ENCODE data around the gene BMP7. TPM values are rescaled to one million over a fixed set of nuclear protein-coding genes. Genes with fewer than 3 reads are reported as not detected.

Gene BMP7
- 10 to 100 TPM in 1 of 4 donors, under 1 TPM in 3; under 0.01 to 13.3 (median 0.36) TPM for total RNA-seq

DNA sequence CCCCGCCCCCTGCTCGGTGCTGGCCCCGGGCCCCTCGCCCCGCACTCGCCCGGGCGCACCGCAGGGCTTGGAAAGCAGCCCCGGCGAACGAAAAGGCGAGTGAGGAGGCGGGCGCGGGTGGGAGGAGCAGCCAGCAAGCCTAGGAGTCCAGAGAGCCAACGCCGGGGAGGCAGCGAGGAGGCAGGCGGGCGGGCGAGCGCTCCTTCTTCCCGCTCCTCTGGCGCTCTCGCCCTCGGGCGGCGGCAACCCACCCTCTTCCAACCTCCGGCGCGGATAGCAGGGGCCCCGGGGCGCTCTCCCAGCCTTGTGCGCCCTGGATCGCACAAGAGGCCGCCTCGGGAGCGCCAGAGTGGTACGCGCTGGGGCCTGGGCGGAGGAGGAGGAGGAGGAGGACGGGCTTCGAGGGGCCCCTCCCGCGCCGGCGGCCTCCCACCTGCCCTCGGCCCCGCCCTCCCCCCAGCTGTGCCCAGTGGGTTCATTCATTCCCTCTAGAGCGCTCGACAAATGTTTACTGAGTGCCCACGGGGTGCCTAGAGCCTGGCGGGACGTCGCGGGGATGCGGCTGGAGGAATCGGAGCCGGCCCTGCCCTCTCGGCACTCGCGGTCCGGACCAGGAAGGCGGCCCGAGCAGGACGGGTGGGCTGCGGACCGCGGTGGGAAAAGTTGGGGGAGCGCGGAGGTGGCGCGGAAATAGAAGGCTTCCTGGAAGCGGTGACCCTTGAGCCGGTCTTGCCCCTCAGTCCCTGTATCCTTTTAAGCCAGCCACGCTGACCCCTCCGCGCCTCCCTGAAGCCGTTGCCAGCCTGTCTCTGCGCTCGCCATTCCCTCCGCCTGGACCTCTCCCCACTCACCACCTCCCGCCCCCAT, at the start of gene BMP7:
Gene BMP7, minus strand, starts transcription at position 351 of the 867 bp plus-strand sequence. CDS start 519 bp downstream, outside the sequence.
- Histone ChIP-seq H3K4me3 (peak within 1 kb of the TSS; percentile 2 to 3), H3K9me3 (no peaks in the 10 kb centered on the region), H3K4me1 (peaks cover 0 to 16% of the 10 kb centered on the region in 2 donors), H3K27me3 (peaks cover 8 to 25% of the 10 kb centered on the region in 2 donors), H3K27ac (no peak within 1 kb of the TSS), H3K36me3 (no peaks in the 10 kb centered on the region)
- intact Hi-C loops (cut with DNase I; ENCODE audit: low total_unique reads) = no loop called here
- TF ChIP-seq, protein P1, sequence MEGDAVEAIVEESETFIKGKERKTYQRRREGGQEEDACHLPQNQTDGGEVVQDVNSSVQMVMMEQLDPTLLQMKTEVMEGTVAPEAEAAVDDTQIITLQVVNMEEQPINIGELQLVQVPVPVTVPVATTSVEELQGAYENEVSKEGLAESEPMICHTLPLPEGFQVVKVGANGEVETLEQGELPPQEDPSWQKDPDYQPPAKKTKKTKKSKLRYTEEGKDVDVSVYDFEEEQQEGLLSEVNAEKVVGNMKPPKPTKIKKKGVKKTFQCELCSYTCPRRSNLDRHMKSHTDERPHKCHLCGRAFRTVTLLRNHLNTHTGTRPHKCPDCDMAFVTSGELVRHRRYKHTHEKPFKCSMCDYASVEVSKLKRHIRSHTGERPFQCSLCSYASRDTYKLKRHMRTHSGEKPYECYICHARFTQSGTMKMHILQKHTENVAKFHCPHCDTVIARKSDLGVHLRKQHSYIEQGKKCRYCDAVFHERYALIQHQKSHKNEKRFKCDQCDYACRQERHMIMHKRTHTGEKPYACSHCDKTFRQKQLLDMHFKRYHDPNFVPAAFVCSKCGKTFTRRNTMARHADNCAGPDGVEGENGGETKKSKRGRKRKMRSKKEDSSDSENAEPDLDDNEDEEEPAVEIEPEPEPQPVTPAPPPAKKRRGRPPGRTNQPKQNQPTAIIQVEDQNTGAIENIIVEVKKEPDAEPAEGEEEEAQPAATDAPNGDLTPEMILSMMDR (IDR thresholded peaks at IDR 0.05) = no peak
- no peak for TF ChIP-seq POLR2A (IDR thresholded peaks at IDR 0.05)
- DNase-seq = no peak

DNA sequence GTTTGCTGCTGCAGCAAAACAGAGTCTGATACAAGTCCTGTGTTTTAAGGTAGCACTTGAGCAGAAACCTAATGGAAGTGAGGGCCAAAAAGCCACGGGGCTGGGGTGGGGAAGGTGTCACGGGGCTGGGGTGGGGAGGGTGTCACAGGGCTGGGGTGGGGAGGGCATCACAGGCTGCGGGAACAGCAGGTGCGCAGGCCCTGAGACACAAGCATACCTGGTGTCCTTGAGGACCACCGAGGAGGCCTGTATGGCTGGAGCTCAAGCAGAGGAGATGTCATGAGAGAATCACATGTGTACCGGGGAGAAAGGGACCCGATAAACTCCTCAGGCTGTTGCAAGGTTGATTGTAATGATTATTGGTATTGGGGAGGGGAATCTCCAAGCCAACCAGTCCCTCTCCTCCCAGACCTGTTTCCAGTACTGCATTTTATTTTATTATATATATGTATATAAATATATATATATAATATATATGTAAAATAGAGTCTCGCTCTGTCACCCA, 49.6 kb upstream of the BMP7 start:
- DNase-seq = no peak
- no peaks in the 10 kb centered on the region for H3K4me1 ChIP-seq
- intact Hi-C loops (cut with DNase I; ENCODE audit: low total_unique reads) = no loop called here
- no peaks in the 10 kb centered on the region for H3K36me3 ChIP-seq
- TF ChIP-seq POLR2A (IDR thresholded peaks at IDR 0.05) = no peak
- TF ChIP-seq, protein P1 (IDR thresholded peaks at IDR 0.05) = no peak
- no peaks in the 10 kb centered on the region for H3K27me3 ChIP-seq
- no peak overlapping the region for H3K4me3 ChIP-seq
- no peaks in the 10 kb centered on the region for H3K9me3 ChIP-seq
- H3K27ac ChIP-seq = no peak overlapping the region

DNA sequence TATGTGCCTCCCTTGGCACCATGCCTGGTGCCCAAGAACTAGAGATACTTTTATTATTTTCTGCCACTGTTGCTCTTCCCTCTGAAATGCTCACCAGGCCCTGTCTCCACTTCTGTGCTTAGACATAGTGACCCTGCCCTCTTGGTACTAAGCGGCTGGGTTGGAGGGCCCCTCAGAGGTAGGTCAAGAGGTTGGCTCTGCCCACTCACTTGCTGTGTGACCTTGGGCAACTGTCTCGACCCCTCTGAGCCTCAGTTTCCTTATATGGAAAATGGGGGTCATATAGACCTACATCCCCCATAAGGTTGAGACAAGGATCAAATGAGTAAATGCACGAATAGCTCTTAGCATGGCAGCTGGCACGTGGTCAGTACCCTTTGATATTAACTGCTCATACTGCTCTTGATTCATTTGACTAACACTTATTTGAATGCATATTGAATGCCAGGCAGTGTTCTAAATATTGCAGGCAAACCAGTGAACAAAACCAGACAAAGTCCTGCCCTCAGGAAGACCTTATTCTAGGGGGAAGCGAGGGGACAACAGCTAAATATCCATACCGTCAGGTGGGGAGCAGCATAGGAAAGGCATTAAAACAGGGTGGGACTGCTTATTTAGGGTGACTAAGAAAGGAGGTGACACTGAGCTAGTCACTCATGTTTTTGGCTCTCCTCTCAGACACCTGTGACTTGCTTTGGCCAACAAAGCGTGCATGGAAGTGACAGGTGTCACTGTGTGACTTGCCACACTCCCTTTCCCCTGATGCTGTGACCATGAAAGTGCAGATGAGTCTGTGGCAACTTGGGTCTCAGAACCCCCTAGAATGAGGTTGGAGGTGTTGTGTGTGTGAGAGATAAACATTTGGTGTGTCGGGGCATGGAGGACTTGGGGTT, 48.9 kb upstream of the BMP7 start:
- Histone ChIP-seq H3K4me1 (no peaks in the 10 kb centered on the region), H3K27me3 (no peaks in the 10 kb centered on the region), H3K4me3 (no peak overlapping the region), H3K9me3 (no peaks in the 10 kb centered on the region), H3K36me3 (no peaks in the 10 kb centered on the region), H3K27ac (no peak overlapping the region)
- no peak for DNase-seq
- intact Hi-C loops (cut with DNase I; ENCODE audit: low total_unique reads) = no loop called here
- no peak for TF ChIP-seq POLR2A (IDR thresholded peaks at IDR 0.05)
- TF ChIP-seq, protein P1 (IDR thresholded peaks at IDR 0.05) = no peak

DNA sequence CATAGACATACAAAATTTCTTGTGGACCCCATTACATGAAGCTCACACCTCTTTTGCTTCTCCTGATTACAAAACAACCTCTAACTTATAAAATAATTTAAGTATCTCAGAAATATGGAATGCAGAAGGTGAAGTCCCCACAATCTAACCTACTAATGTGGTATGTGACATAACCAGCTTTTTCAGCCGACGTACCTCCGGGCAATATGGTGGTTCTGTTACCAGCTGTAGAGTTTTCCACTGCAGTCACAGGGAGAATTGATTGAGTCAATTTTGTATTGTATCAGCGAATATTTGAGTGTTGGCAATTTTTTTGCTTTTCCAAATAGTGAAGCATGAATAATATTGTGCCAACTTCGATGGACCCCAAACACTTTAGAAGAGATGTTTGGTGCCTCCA, 47.5 kb upstream of the BMP7 start:
- H3K4me1 ChIP-seq = no peaks in the 10 kb centered on the region
- no peak overlapping the region for H3K4me3 ChIP-seq
- DNase-seq = no peak
- H3K27me3 ChIP-seq = no peaks in the 10 kb centered on the region
- H3K27ac ChIP-seq = no peak overlapping the region
- no peaks in the 10 kb centered on the region for H3K36me3 ChIP-seq
- no peaks in the 10 kb centered on the region for H3K9me3 ChIP-seq
- TF ChIP-seq, protein P1 (IDR thresholded peaks at IDR 0.05) = no peak
- no peak for TF ChIP-seq POLR2A (IDR thresholded peaks at IDR 0.05)
- intact Hi-C loops (cut with DNase I; ENCODE audit: low total_unique reads) = no loop called here

Measured in uterus (tissue), 4 donors.